HL-60 (cell line): ENCODE measurements around the gene LRRC8C.

Source experiments
- GABPA ChIP-seq: IDR thresholded peaks from 2 replicates; pipeline ENCODE4 v1.6.1; 2012; ENCODE audit warnings: low read depth
- POLR2AphosphoS5 ChIP-seq: IDR thresholded peaks from 2 replicates; pipeline ENCODE4 v1.6.1; 2012; ENCODE audit warnings: low read depth
- SPI1 ChIP-seq: IDR thresholded peaks from 2 replicates; pipeline ENCODE4 v1.6.1; 2012; ENCODE audit warnings: low read depth, mild to moderate bottlenecking, borderline replicate concordance
- TF ChIP-seq, protein P1 (sequence below): IDR thresholded peaks from one replicate; pipeline ENCODE4 v1.5.1; 2011; ENCODE audit warnings: low read length, control low read depth, inconsistent platforms; ENCODE audit not compliant: insufficient read depth
- TF ChIP-seq, protein P2 (sequence below): IDR thresholded peaks from 2 replicates; pipeline ENCODE4 v1.6.1; 2012; ENCODE audit warnings: low read depth; ENCODE audit not compliant: insufficient replicate concordance

- TF ChIP-seq, protein P1, sequence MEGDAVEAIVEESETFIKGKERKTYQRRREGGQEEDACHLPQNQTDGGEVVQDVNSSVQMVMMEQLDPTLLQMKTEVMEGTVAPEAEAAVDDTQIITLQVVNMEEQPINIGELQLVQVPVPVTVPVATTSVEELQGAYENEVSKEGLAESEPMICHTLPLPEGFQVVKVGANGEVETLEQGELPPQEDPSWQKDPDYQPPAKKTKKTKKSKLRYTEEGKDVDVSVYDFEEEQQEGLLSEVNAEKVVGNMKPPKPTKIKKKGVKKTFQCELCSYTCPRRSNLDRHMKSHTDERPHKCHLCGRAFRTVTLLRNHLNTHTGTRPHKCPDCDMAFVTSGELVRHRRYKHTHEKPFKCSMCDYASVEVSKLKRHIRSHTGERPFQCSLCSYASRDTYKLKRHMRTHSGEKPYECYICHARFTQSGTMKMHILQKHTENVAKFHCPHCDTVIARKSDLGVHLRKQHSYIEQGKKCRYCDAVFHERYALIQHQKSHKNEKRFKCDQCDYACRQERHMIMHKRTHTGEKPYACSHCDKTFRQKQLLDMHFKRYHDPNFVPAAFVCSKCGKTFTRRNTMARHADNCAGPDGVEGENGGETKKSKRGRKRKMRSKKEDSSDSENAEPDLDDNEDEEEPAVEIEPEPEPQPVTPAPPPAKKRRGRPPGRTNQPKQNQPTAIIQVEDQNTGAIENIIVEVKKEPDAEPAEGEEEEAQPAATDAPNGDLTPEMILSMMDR, result no peak
- TF ChIP-seq POLR2AphosphoS5 (no peak), SPI1 (no peak), GABPA (no peak)
- TF ChIP-seq, protein P2, sequence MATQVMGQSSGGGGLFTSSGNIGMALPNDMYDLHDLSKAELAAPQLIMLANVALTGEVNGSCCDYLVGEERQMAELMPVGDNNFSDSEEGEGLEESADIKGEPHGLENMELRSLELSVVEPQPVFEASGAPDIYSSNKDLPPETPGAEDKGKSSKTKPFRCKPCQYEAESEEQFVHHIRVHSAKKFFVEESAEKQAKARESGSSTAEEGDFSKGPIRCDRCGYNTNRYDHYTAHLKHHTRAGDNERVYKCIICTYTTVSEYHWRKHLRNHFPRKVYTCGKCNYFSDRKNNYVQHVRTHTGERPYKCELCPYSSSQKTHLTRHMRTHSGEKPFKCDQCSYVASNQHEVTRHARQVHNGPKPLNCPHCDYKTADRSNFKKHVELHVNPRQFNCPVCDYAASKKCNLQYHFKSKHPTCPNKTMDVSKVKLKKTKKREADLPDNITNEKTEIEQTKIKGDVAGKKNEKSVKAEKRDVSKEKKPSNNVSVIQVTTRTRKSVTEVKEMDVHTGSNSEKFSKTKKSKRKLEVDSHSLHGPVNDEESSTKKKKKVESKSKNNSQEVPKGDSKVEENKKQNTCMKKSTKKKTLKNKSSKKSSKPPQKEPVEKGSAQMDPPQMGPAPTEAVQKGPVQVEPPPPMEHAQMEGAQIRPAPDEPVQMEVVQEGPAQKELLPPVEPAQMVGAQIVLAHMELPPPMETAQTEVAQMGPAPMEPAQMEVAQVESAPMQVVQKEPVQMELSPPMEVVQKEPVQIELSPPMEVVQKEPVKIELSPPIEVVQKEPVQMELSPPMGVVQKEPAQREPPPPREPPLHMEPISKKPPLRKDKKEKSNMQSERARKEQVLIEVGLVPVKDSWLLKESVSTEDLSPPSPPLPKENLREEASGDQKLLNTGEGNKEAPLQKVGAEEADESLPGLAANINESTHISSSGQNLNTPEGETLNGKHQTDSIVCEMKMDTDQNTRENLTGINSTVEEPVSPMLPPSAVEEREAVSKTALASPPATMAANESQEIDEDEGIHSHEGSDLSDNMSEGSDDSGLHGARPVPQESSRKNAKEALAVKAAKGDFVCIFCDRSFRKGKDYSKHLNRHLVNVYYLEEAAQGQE, result no peak
Measured at GRCh38 chr1:89604414-89604735, 28.5 kb upstream of the LRRC8C start.
